ENCODE results near the gene IFI6. TPM values are rescaled to one million over a fixed set of nuclear protein-coding genes. Genes with fewer than 3 reads are reported as not detected.
A peak's percentile ranks its signal among the peaks of the same experiment; 100 is the strongest.

Gene IFI6
- total and polyA plus RNA-seq, 2 donors (not counting 1 experiment from before 2014, with no cell fraction given): 11.7 to 12.0 TPM

- H3K27me3 ChIP-seq (replicated peaks in 1 of 4; ENCODE audit: control extremely low read depth in 1 of 4, control insufficient read depth in 3 of 4, insufficient read depth in 4 of 4, low read length in 3 of 4): no peaks in the 10 kb centered on the region
- H3K9me3 ChIP-seq (ENCODE audit: control extremely low read depth in 1 of 3, control insufficient read depth in 2 of 3, insufficient read depth in 1 of 3, low read length in 2 of 3): no peaks in the 10 kb centered on the region
- Mint-ChIP-seq H3K4me1 (peaks cover 50% of the 10 kb centered on the region), H3K9me3 (ENCODE audit: insufficient read depth) (no peaks in the 10 kb centered on the region), H3K27me3 (no peaks in the 10 kb centered on the region), H3K27ac (no peak overlapping the region), H3K4me3 (no peak overlapping the region)
- intact Hi-C loops (cut with micrococcal nuclease): loop anchor here (1.0 kb wide), 2 partner anchors 9 to 17 kb away; partner anchors contain the start of gene FGR
- 17% methylated on average over 7 of the region's 11 CpGs for WGBS (ENCODE audit: insufficient coverage)
- ChIA-PET POLR2A (interaction anchor here (0.8 to 2.0 kb wide), 7 partner anchors 8 to 38 kb away, joined by 3 to 16 read pairs (median 4); partner anchors contain the start of gene FGR), CTCF (interaction anchor here (0.8 to 2.5 kb wide), 9 partner anchors 8 to 189 kb away, joined by 3 to 22 read pairs (median 6); partner anchors contain the start of gene FGR)
- peak overlapping the region; percentile 43 to 66 (median 63) for H3K4me3 ChIP-seq (ENCODE audit: control extremely low read depth in 1 of 5, extremely low read depth in 1 of 5, insufficient read depth in 1 of 5, low read depth in 2 of 5, low read length in 4 of 5)
- H3K36me3 ChIP-seq (replicated peaks in 1 of 2; ENCODE audit: control extremely low read depth in 1 of 2, control insufficient read depth in 1 of 2, extremely low read depth in 1 of 2, insufficient read depth in 2 of 2, low read length in 1 of 2): peaks cover 3 to 30% of the 10 kb centered on the region in 2 experiments
- peaks cover 9% of the 10 kb centered on the region for H4K20me1 ChIP-seq (ENCODE audit: control insufficient read depth, insufficient read depth, low read length, poor library complexity, severe bottlenecking)
- TF ChIP-seq EZH2 (IDR thresholded peaks at IDR 0.05; ENCODE audit: borderline replicate concordance, insufficient read depth, low read depth, low read length, poor library complexity, severe bottlenecking) (no peak), CTCF (IDR thresholded peaks at IDR 0.05) (no peak)
- ATAC-seq (ENCODE audit: low read depth) (peak; percentile 46), DNase-seq (peak; percentile 68)
- peak overlapping the region; percentile 91 for H3K4me2 ChIP-seq (replicated peaks; ENCODE audit: low read depth, low read length, poor library complexity, severe bottlenecking)
- peak overlapping the region; percentile 87 to 88 for H3K27ac ChIP-seq (ENCODE audit: low read length in 2 of 2)
- peaks cover 35% of the 10 kb centered on the region for H3K79me2 ChIP-seq (ENCODE audit: control insufficient read depth, insufficient read depth, low read length)
- peak overlapping the region; percentile 75 for H3K9ac ChIP-seq (ENCODE audit: low read length)
- H2AFZ ChIP-seq (ENCODE audit: insufficient read depth, low read depth, low read length, poor library complexity, severe bottlenecking): peak overlapping the region; percentile 69
- peaks cover 85 to 99% of the 10 kb centered on the region in 2 donors for H3K4me1 ChIP-seq (ENCODE audit: control insufficient read depth in 2 of 2, insufficient read depth in 2 of 2, low read length in 2 of 2)
Observed at GRCh38 chr1:27626031-27626935, 45.7 kb downstream of the IFI6 start.

Measured in B cell (primary cell).